Dedifferentiated amniotic fluid mesenchymal stem cell (primary cell): ENCODE measurements around the gene CDK2.
"Not testable (repeated sequence)": the region's sequence is repeated elsewhere in the genome, so short reads cannot be mapped to it uniquely, and the experiment has no call there.

Experiments used
- DNase-seq: peaks from one replicate; pipeline ENCODE4 v3.0.0-alpha.2; 2016; ENCODE audit errors: extremely low spot score

The CDK2 gene

GRCh38 chr12:55966408-55967281, at the start of gene CDK2:
CDK2 (plus strand) TSS chr12:55966830; CDS start chr12:55967009, 179 bp downstream.
- peak; percentile 66 for DNase-seq

- not testable (repeated sequence) for DNase-seq
Measured at GRCh38 chr12:55919032-55919431, 47.6 kb upstream of the CDK2 start.

DNA sequence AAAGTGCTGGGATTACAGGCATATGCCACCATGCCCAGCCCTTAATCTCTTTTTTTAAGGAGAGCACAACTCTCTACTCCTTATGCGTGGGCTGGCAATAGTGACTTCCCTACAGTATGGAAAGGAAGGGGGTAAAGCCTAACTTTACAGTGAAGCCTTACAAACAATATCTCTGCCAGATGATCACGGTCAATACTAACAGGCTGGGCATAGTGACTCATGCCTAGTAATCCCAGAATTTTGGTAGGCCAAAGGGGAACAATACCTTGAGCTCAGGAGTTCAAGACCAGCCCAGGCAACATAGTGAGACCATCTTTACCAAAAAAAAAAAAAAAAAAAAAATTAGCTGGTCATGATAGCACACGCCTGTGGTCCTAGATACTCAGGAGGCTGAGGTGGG, 44.5 kb upstream of the CDK2 start:
- no peak for DNase-seq

- not testable (repeated sequence) for DNase-seq
Measured at GRCh38 chr12:55923648-55924047, 43.0 kb upstream of the CDK2 start.

DNA sequence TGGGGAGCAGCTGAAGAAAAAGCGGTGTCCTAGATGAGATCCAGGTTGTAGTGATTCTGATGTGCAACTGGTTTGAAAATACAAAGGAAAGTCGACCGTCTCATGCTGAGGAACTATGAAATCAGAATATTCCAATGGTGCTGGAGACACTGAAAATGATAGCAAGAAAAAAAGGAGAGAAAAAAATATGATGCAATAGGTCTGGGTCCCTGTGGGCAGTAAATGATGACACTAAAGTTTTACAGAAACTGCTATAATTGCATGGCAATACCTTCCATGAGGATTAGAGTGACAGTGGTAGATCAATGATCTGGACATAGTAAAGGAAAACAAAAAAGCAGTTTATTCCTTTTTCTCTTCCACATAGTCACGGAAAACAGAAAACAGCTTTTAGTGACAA, 41.3 kb upstream of the CDK2 start:
- DNase-seq, result no peak

DNA sequence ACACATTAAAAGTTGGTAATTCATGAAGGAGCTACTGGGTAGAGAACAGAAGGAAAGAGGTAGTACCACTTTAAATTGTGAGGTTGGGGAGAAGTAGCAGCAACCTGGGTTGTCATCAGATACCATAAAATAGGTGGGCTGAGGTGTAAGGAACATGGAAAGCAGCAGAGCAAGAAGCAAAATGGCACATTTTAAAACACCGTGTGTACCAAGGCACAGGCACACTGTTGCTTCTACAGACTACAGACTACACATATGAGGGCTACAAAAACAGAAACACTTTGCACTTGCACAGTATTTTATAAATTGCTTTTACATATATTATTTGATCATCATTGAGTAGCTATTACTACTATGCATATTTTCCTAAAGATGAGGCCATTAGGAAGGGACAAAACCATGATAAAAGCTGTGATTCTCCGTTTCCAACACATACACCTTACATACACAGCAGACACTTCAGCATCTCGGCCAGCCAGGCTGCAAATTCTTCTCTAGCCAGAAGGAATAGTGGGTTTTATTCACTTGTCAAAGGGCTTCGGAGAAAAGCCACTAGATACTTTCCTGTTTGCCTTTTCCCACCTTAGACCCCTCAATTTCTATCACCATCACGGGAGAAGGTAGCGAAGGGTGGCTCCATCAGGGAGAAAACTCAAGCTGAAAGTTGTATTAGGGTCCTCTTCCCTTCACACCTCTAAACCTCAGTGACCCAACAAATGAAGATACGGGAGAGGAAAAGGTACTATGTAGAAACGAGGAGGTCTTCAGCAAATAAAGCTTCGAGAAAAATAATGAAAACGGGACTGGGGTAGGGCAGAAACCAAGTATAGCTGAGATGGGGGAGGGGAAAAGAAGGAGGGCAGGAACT, 40.5 kb upstream of the CDK2 start:
- DNase-seq, result no peak

- peak; percentile 93 for DNase-seq
Measured at GRCh38 chr12:55926738-55927587, 39.7 kb upstream of the CDK2 start.

GRCh38 chr12:55927588-55928502, 38.8 kb upstream of the CDK2 start, which contains the start of gene PYM1:
PYM1 (minus strand) TSS chr12:55927894; CDS start chr12:55927761, 133 bp downstream.
- DNase-seq, result no peak

GRCh38 chr12:55929306-55929791, 37.3 kb upstream of the CDK2 start:
- DNase-seq, result no peak

- peak; percentile 78 for DNase-seq
Measured at GRCh38 chr12:55930771-55931316, 35.8 kb upstream of the CDK2 start, which contains the start of gene DGKA. DGKA (plus strand) TSS chr12:55931162; CDS start chr12:55936504, 5,342 bp downstream.

DNA sequence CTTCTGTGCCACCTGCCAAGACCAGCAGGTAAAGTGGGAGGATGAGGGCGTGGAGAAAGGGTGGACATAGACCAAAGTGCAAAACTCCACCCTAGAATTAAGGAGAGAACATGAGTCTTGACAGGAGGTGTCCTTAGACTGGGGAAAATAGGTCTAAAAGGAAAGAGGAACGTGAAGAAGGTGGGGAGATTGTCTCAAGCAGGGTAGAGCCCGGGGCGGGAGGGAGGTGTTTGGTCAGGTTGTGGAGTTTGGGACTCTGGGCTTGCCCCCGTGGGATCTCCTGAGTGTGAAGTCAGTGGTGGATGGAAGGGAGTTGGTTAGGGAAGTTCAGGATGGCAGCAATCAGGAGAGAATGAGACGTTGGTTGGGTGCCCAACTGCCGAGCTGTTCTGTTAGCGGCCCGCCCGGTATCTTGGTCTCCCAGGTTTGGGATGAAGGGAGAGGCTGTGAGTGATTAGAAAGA, 35.3 kb upstream of the CDK2 start:
- DNase-seq, result no peak

GRCh38 chr12:55931780-55932550, 34.7 kb upstream of the CDK2 start:
- DNase-seq, result no peak

- no peak for DNase-seq
Measured at GRCh38 chr12:55932551-55932910, 34.1 kb upstream of the CDK2 start.

DNA sequence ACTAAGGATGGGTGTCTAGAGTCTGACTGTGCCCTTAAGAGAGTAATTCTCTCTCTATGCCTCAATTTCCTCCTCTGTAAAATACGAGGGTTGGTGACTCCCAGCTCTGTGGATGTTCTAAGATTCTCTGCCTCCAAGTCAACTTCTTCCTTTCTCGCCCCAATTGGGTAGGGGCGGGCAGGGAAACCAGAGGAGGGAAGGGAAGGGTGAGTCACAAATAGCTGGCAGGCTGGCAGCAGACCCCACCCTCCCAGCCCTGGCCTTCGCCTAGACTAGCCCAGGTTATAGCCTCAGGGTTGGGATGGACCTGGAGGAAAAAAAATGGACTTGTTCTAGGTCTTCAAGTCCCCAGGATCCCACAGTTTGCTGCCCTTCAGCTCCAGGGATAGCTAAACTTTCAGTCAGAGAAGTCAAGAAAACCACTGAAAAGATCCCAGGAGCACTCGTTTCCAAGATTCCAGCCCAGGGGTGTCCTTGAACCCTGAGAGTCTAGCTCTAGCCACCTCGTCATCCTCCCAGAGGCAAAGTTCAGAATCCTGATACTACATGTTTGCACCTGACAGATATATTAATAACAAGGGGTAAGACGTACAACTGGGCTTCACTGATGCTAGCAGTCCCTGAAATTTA, 33.3 kb upstream of the CDK2 start:
- DNase-seq, result peak; percentile 64

GRCh38 chr12:55933799-55934742, 32.6 kb upstream of the CDK2 start:
- DNase-seq, result no peak

GRCh38 chr12:55934773-55935172, 31.9 kb upstream of the CDK2 start:
- DNase-seq, result no peak

GRCh38 chr12:55935738-55936151, 30.9 kb upstream of the CDK2 start:
- no peak for DNase-seq
